ENCODE measurements around the gene HOXB3. TPM values are rescaled to one million over a fixed set of nuclear protein-coding genes. Genes with fewer than 3 reads are reported as not detected.

The HOXB3 gene
- total RNA-seq, 1 experiment from 2014 or later: not detected

GRCh38 chr17:48527547-48527932, 62.5 kb downstream of the HOXB3 start:
- Histone ChIP-seq H2BK120ac (ENCODE audit: low read depth, low read length, poor library complexity, severe bottlenecking) (no peak overlapping the region), H2AK5ac (ENCODE audit: insufficient read length, low read length) (no peak overlapping the region), H2AFZ (ENCODE audit: low read length) (no peak overlapping the region), H4K20me1 (ENCODE audit: control insufficient read depth, insufficient read depth, insufficient read length) (no peaks in the 10 kb centered on the region), H3K4me1 (ENCODE audit: insufficient read depth, low read length) (peaks cover 8% of the 10 kb centered on the region; the same call in 1 of the 2 replicates), H3K4me2 (ENCODE audit: insufficient read depth, insufficient read length, low read length) (peak overlapping the region; percentile 35), H3K23me2 (ENCODE audit: insufficient read length, low read depth, low read length, poor library complexity, severe bottlenecking) (no peaks in the 10 kb centered on the region), H2BK12ac (ENCODE audit: insufficient read length, low read depth, low read length) (no peak overlapping the region), H3K56ac (ENCODE audit: insufficient read length, low read depth, low read length) (no peak overlapping the region), H4K5ac (ENCODE audit: insufficient read length, low read depth, low read length) (no peak overlapping the region), H3K18ac (ENCODE audit: insufficient read length, low read depth, low read length) (no peak overlapping the region), H3K27me3 (ENCODE audit: insufficient read depth, low read length) (peaks cover 79% of the 10 kb centered on the region; the same call in 1 of the 2 replicates), H3K9me3 (ENCODE audit: control insufficient read depth, low read depth, low read length) (no peaks in the 10 kb centered on the region), H2BK15ac (ENCODE audit: low read depth, low read length) (no peak overlapping the region), H2BK5ac (ENCODE audit: insufficient read length, low read length) (no peak overlapping the region), H2BK20ac (ENCODE audit: low read depth, low read length, poor library complexity, severe bottlenecking) (no peak overlapping the region), H3K27ac (ENCODE audit: insufficient read length, low read depth, low read length) (no peak overlapping the region), H3K79me2 (ENCODE audit: insufficient read depth, low read length) (no peaks in the 10 kb centered on the region), H3K4ac (ENCODE audit: low read depth, low read length) (no peak overlapping the region), H4K91ac (ENCODE audit: insufficient read length, low read depth, low read length) (no peak overlapping the region), H4K8ac (replicated peaks; ENCODE audit: insufficient read length, low read depth, low read length) (no peak overlapping the region), H3K23ac (ENCODE audit: insufficient read length, low read depth, low read length) (no peak overlapping the region), H3K79me1 (ENCODE audit: insufficient read depth, low read depth, low read length, poor library complexity, severe bottlenecking) (no peaks in the 10 kb centered on the region), H3K14ac (ENCODE audit: insufficient read depth, low read length) (0 out of 2 replicates have a peak overlapping the region, but pooled peaks have one; percentile 31), H3T11ph (ENCODE audit: low read length) (no peak overlapping the region), H3K9ac (ENCODE audit: extremely low read depth, insufficient read length, low read length) (no peak overlapping the region)
- H3K36me3 Mint-ChIP-seq (ENCODE audit: insufficient read depth in 1 of 3, low read depth in 3 of 3): no peaks in the 10 kb centered on the region
- peaks cover 29 to 50% of the 10 kb centered on the region in 2 experiments for H3K4me1 Mint-ChIP-seq
- WGBS (ENCODE audit: extremely low coverage, insufficient read length, low lambda C conversion rate): no CpG with 5 or more reads among the region's 14 CpGs
- H3K9me3 Mint-ChIP-seq: peaks cover 4 to 16% of the 10 kb centered on the region in 2 experiments; a peak in 3 of 5 replicates
- H3K27me3 Mint-ChIP-seq (ENCODE audit: low read depth): peaks cover 100% of the 10 kb centered on the region
- DNase-seq: no peak
- H3K4me3 Mint-ChIP-seq: peak overlapping the region; percentile 37 to 73
- TF ChIP-seq CTCF (conservative IDR thresholded peaks at IDR 0.05): no peak
- H3K27ac Mint-ChIP-seq: no peak overlapping the region
